Breast epithelium (tissue), 4 donors: ENCODE measurements around the gene NEK5. TPM values are rescaled to one million over a fixed set of nuclear protein-coding genes. Genes with fewer than 3 reads are reported as not detected.
"Not testable (repeated sequence)": the region's sequence is repeated elsewhere in the genome, so short reads cannot be mapped to it uniquely, and the experiment has no call there.

Source experiments
- DNase-seq, 2 donors: peaks; one replicate each; pipeline ENCODE4 v3.0.0-alpha.2; 2019; ENCODE audit warnings: low spot score in 2 of 2
- H3K27ac ChIP-seq, 2 donors: fragments of 200-600 bp; sonication (generic) in 1 of 2; one replicate each; pipeline ENCODE4 v1.5.1; 2016 to 2019; ENCODE audit warnings: mild to moderate bottlenecking in 1 of 2
- H3K27me3 ChIP-seq, 2 donors: fragments of 200-600 bp; sonication (generic) in 1 of 2; one replicate each; pipeline versions ENCODE4 v1.5.1 to v1.6.0; 2017 to 2019; ENCODE audit warnings: control low read depth in 1 of 2, mild to moderate bottlenecking in 1 of 2
- H3K36me3 ChIP-seq: fragments of 200-600 bp; one replicate; pipeline ENCODE4 v1.5.1; 2019
- H3K4me1 ChIP-seq, 2 donors: fragments of 200-600 bp; sonication (generic); one replicate each; pipeline ENCODE4 v1.5.1; 2016 to 2019; ENCODE audit warnings: control low read depth in 1 of 2
- H3K4me3 ChIP-seq, 3 donors: fragments of 200-600 bp; sonication (generic); 1 replicate in 2 of 3; 2 replicates in 1 of 3; pipeline ENCODE4 v1.5.1; 2016 to 2019; ENCODE audit warnings: mild to moderate bottlenecking in 3 of 3, moderate library complexity in 2 of 3
- H3K9me3 ChIP-seq, 2 donors: fragments of 200-600 bp; sonication (generic) in 1 of 2; one replicate each; pipeline ENCODE4 v1.5.1; 2016 to 2019; ENCODE audit warnings: control low read depth in 1 of 2
- CTCF ChIP-seq, 3 donors: fragments of 450-650 bp; IDR thresholded peaks; one replicate each; pipeline ENCODE4 v1.5.1; 2016 to 2017; ENCODE audit warnings: antibody characterized with exemption in 3 of 3, mild to moderate bottlenecking in 3 of 3, moderate library complexity in 3 of 3
- POLR2A ChIP-seq: fragments of 450-650 bp; IDR thresholded peaks from one replicate; pipeline ENCODE4 v1.6.1; 2016; ENCODE audit warnings: antibody characterized with exemption, mild to moderate bottlenecking, moderate library complexity
- POLR2AphosphoS5 ChIP-seq, 3 donors: sonication (generic); formaldehyde crosslinking; IDR thresholded peaks; one replicate each; pipeline ENCODE4 v1.6.1; 2017; ENCODE audit warnings: antibody characterized with exemption in 3 of 3
- intact Hi-C: fragments of 100-400 bp; cut with DNase I; formaldehyde crosslinking; loops from one replicate; pipeline ENCODE4 v1.15.1; 2023; ENCODE audit warnings: low total_unique reads
- total RNA-seq, 3 donors: library from RNA; depleted of rRNA; stranded (reverse); fragments of >200 nt; gene quantifications; one replicate each; pipeline ENCODE4 v1.1.0, GENCODE V29; 2016

Gene NEK5
- 1 to 10 TPM in 1 of 3 donors, under 1 TPM in 2; 0.16 to 2.9 (median 0.98) TPM for total RNA-seq

GRCh38 chr13:52128714-52129700, at the start of gene NEK5:
TSS of gene NEK5 (minus strand) at chr13:52129073. CDS start at chr13:52127482, 1,591 bp downstream.
- TF ChIP-seq POLR2A (no peak), CTCF (IDR thresholded peaks at IDR 0.05) (peak; percentile 20 to 72 (median 54))
- Histone ChIP-seq H3K36me3 (no peaks in the 10 kb centered on the region), H3K4me3 (peak within 1 kb of the TSS; percentile 62 to 78 (median 73)), H3K27me3 (no peaks in the 10 kb centered on the region), H3K4me1 (no peaks in the 10 kb centered on the region), H3K9me3 (no peaks in the 10 kb centered on the region), H3K27ac (peak within 1 kb of the TSS; percentile 16 to 56)
- intact Hi-C loops: loop anchor here (10.0 kb wide), 1 partner anchor 134 kb away; no protein-coding TSS in a partner anchor
- DNase-seq: peak in 1 of 2 donors; percentile 58

- Histone ChIP-seq H3K27me3 (no peaks in the 10 kb centered on the region), H3K4me1 (no peaks in the 10 kb centered on the region), H3K27ac (no peak overlapping the region), H3K9me3 (no peaks in the 10 kb centered on the region), H3K36me3 (no peaks in the 10 kb centered on the region), H3K4me3 (no peak overlapping the region)
- DNase-seq: no peak
- TF ChIP-seq POLR2A (no peak), POLR2AphosphoS5 (IDR thresholded peaks at IDR 0.05) (no peak), CTCF (IDR thresholded peaks at IDR 0.05) (no peak)
- intact Hi-C loops: no loop called here
Measured at GRCh38 chr13:52177276-52177675, 48.4 kb upstream of the NEK5 start.

- H3K27me3 ChIP-seq, H3K9me3 ChIP-seq, intact Hi-C loops, DNase-seq, H3K36me3 ChIP-seq, H3K4me3 ChIP-seq, H3K27ac ChIP-seq, H3K4me1 ChIP-seq: not testable (repeated sequence)
Measured at GRCh38 chr13:52173970-52174369, 45.1 kb upstream of the NEK5 start.

GRCh38 chr13:52173373-52173772, 44.5 kb upstream of the NEK5 start:
- Histone ChIP-seq H3K27me3 (no peaks in the 10 kb centered on the region), H3K4me3 (no peak overlapping the region), H3K36me3 (no peaks in the 10 kb centered on the region), H3K27ac (no peak overlapping the region), H3K4me1 (no peaks in the 10 kb centered on the region), H3K9me3 (no peaks in the 10 kb centered on the region)
- intact Hi-C loops: no loop called here
- TF ChIP-seq CTCF (IDR thresholded peaks at IDR 0.05) (no peak), POLR2A (no peak), POLR2AphosphoS5 (IDR thresholded peaks at IDR 0.05) (no peak)
- DNase-seq: no peak

GRCh38 chr13:52171686-52172085, 42.8 kb upstream of the NEK5 start:
- H3K4me3 ChIP-seq, DNase-seq, H3K9me3 ChIP-seq, H3K4me1 ChIP-seq, H3K27ac ChIP-seq, H3K36me3 ChIP-seq, intact Hi-C loops, H3K27me3 ChIP-seq: not testable (repeated sequence)

GRCh38 chr13:52170828-52171391, 42.0 kb upstream of the NEK5 start:
- intact Hi-C loops, H3K27ac ChIP-seq, H3K36me3 ChIP-seq, H3K4me1 ChIP-seq, H3K27me3 ChIP-seq, DNase-seq, H3K9me3 ChIP-seq, H3K4me3 ChIP-seq: not testable (repeated sequence)
